Activated B cell treated with CpG ODN at 0.5 μM for 24 hours (primary cell): ENCODE measurements around the gene ZNF689. TPM values are rescaled to one million over a fixed set of nuclear protein-coding genes. Genes with fewer than 3 reads are reported as not detected.
A peak's percentile ranks its signal among the peaks of the same experiment; 100 is the strongest.

Source experiments
- ATAC-seq: fragments of 200-7000 bp; cut with Tn5 transposase; one replicate; pipeline ENCODE4 v1.10.0; 2021; ENCODE audit warnings: low read depth, mild to moderate bottlenecking, moderate library complexity
- CTCF ChIA-PET: fragments of 350-600 bp; sonication (Branson Sonifier 250); formaldehyde crosslinking; loops from one replicate; lab custom pipeline; 2021; ENCODE audit warnings: antibody characterized with exemption; lab: Charles Lee
- POLR2A ChIA-PET: fragments of 350-600 bp; sonication (Branson Sonifier 250); formaldehyde crosslinking; loops from one replicate; lab custom pipeline; 2021; ENCODE audit warnings: antibody characterized with exemption; lab: Charles Lee
- DNase-seq: peaks from one replicate; pipeline ENCODE4 v3.0.0; 2022
- H3K27ac Mint-ChIP-seq: one replicate; pipeline ENCODE4 v1.8.0; 2020; ENCODE audit warnings: mixed read lengths
- H3K27me3 Mint-ChIP-seq: one replicate; pipeline ENCODE4 v1.8.0; 2021; ENCODE audit warnings: mixed read lengths
- H3K36me3 Mint-ChIP-seq: one replicate; pipeline ENCODE4 v1.8.0; 2021; ENCODE audit warnings: low read depth, mixed read lengths
- H3K4me1 Mint-ChIP-seq: one replicate; pipeline ENCODE4 v1.8.0; 2021; ENCODE audit warnings: mixed read lengths
- H3K4me3 Mint-ChIP-seq: one replicate; pipeline ENCODE4 v1.8.0; 2020; ENCODE audit warnings: mild to moderate bottlenecking, mixed read lengths
- H3K9me3 Mint-ChIP-seq: one replicate; pipeline ENCODE4 v1.8.0; 2020; ENCODE audit warnings: mixed read lengths
- CTCF ChIP-seq: fragments of 200-600 bp; IDR thresholded peaks from one replicate; pipeline ENCODE4 v1.8.0; 2022; ENCODE audit warnings: antibody characterized with exemption, mild to moderate bottlenecking
- intact Hi-C: fragments of 100-400 bp; cut with micrococcal nuclease; formaldehyde crosslinking; loops from one replicate; pipeline ENCODE4 v1.15.1; 2024
- total RNA-seq: library from RNA; stranded (reverse); gene quantifications from 2 replicates; pipeline ENCODE4 v1.2.3, GENCODE V29; 2022

Gene ZNF689
- total RNA-seq, 1 donor from 2014 or later: 10.1 TPM

- CTCF ChIA-PET: interaction anchor here (2.8 kb wide), 1 partner anchor 140 kb away, joined by 13 read pairs; the partner anchor contains the start of gene DCTPP1
Measured at GRCh38 chr16:30569746-30570635, 40.2 kb downstream of the ZNF689 start.

GRCh38 chr16:30569281-30569680, 40.9 kb downstream of the ZNF689 start:
- ATAC-seq (no peak), DNase-seq (no peak)
- TF ChIP-seq CTCF: no peak
- intact Hi-C loops: no loop called here
- Mint-ChIP-seq H3K4me3 (no peak overlapping the region), H3K9me3 (no peaks in the 10 kb centered on the region), H3K27ac (peak overlapping the region; percentile 24), H3K36me3 (no peaks in the 10 kb centered on the region), H3K4me1 (peaks cover 39% of the 10 kb centered on the region), H3K27me3 (no peaks in the 10 kb centered on the region)
- ChIA-PET POLR2A (interaction anchor here (0.6 to 2.1 kb wide), 4 partner anchors 29 to 89 kb away, joined by 5 to 22 read pairs (median 7); partner anchors contain the start of gene ZNF747), CTCF (no interaction called here)

More at GRCh38 chr16:30569746-30570635, 40.2 kb downstream of the ZNF689 start:
- ATAC-seq (no peak), DNase-seq (no peak)
- H3K27me3 Mint-ChIP-seq: no peaks in the 10 kb centered on the region
- H3K4me3 Mint-ChIP-seq: no peak overlapping the region
- no peak for TF ChIP-seq CTCF
- H3K4me1 Mint-ChIP-seq: peaks cover 41% of the 10 kb centered on the region
- no peaks in the 10 kb centered on the region for H3K36me3 Mint-ChIP-seq
- POLR2A ChIA-PET: interaction anchor here (1.5 to 2.9 kb wide), 11 partner anchors 11 to 178 kb away, joined by 3 to 152 read pairs (median 14); partner anchors contain the start of genes DCTPP1, FBRS, ITGAL and PHKG2
- no peaks in the 10 kb centered on the region for H3K9me3 Mint-ChIP-seq
- intact Hi-C loops: no loop called here
- peak overlapping the region; percentile 16 for H3K27ac Mint-ChIP-seq

- no peaks in the 10 kb centered on the region for H3K27me3 Mint-ChIP-seq
- DNase-seq (no peak), ATAC-seq (peak; percentile 8)
- TF ChIP-seq CTCF: no peak
- peak overlapping the region; percentile 92 for H3K27ac Mint-ChIP-seq
- peak overlapping the region; percentile 75 for H3K4me3 Mint-ChIP-seq
- H3K36me3 Mint-ChIP-seq: no peaks in the 10 kb centered on the region
- ChIA-PET POLR2A (interaction anchor here (0.6 to 2.2 kb wide), 12 partner anchors 10 to 1457 kb away, joined by 3 to 37 read pairs (median 5); partner anchors contain the start of genes DCTPP1, ZNF747, ZNF764 and ZNF785), CTCF (interaction anchor here (0.6 to 1.2 kb wide), 2 partner anchors 30 to 61 kb away, joined by 3 to 5 read pairs; no protein-coding TSS in a partner anchor)
- H3K4me1 Mint-ChIP-seq: peaks cover 39% of the 10 kb centered on the region
- intact Hi-C loops: no loop called here
- no peaks in the 10 kb centered on the region for H3K9me3 Mint-ChIP-seq
Measured at GRCh38 chr16:30567991-30568638, 42.1 kb downstream of the ZNF689 start.

- ChIA-PET CTCF (interaction anchor here (1.1 to 1.2 kb wide), 2 partner anchors 31 to 32 kb away, joined by 3 to 5 read pairs; no protein-coding TSS in a partner anchor), POLR2A (interaction anchor here (1.9 to 2.2 kb wide), 3 partner anchors 9 to 33 kb away, joined by 7 to 37 read pairs (median 22); partner anchors contain the start of genes ZNF747, ZNF764 and ZNF785)
- no peaks in the 10 kb centered on the region for H3K36me3 Mint-ChIP-seq
- H3K4me1 Mint-ChIP-seq: peaks cover 39% of the 10 kb centered on the region
- peak overlapping the region; percentile 92 for H3K27ac Mint-ChIP-seq
- H3K4me3 Mint-ChIP-seq: peak overlapping the region; percentile 75
- intact Hi-C loops: no loop called here
- no peak for TF ChIP-seq CTCF
- H3K9me3 Mint-ChIP-seq: no peaks in the 10 kb centered on the region
- H3K27me3 Mint-ChIP-seq: no peaks in the 10 kb centered on the region
- DNase-seq (no peak), ATAC-seq (no peak)
Measured at GRCh38 chr16:30567160-30567990, 42.8 kb downstream of the ZNF689 start.
